Karpas-422 (cell line): ENCODE results near the gene SYT9. TPM values are rescaled to one million over a fixed set of nuclear protein-coding genes. Genes with fewer than 3 reads are reported as not detected.

Experiments
- DNase-seq: peaks from one replicate; pipeline ENCODE4 v3.0.0-alpha.2; 2015
- H2AFZ ChIP-seq: fragments of 200-600 bp; sonication (generic); 2 replicates; pipeline ENCODE4 v1.6.1; 2014; ENCODE audit warnings: antibody characterized with exemption, low read length, mixed read lengths
- H3K27ac ChIP-seq: fragments of 200-600 bp; sonication (generic); 2 replicates; pipeline ENCODE4 v1.5.1; 2014; ENCODE audit warnings: mild to moderate bottlenecking, low read length, moderate library complexity
- H3K27me3 ChIP-seq: fragments of 200-600 bp; sonication (generic); 2 replicates; pipeline ENCODE4 v1.6.1; 2014; ENCODE audit warnings: low read length, mixed read lengths
- H3K36me3 ChIP-seq: fragments of 200-600 bp; sonication (generic); 2 replicates; pipeline ENCODE4 v1.6.1; 2014; ENCODE audit warnings: low read length, mixed read lengths; ENCODE audit not compliant: insufficient read depth
- H3K4me1 ChIP-seq: fragments of 200-600 bp; sonication (generic); 2 replicates; pipeline ENCODE4 v1.6.1; 2014; ENCODE audit warnings: mild to moderate bottlenecking, low read length, mixed read lengths
- H3K4me2 ChIP-seq: fragments of 200-600 bp; sonication (generic); 2 replicates; pipeline ENCODE4 v1.6.1; 2014; ENCODE audit warnings: low read length, low read depth, mild to moderate bottlenecking; ENCODE audit not compliant: poor library complexity, severe bottlenecking
- H3K4me3 ChIP-seq: fragments of 200-600 bp; sonication (generic); 2 replicates; pipeline ENCODE4 v1.5.1; 2014; ENCODE audit warnings: mild to moderate bottlenecking, antibody characterized with exemption, low read length, mixed read lengths
- H3K79me2 ChIP-seq: fragments of 200-600 bp; sonication (generic); 2 replicates; pipeline ENCODE4 v1.6.1; 2014; ENCODE audit warnings: mild to moderate bottlenecking, low read length, mixed read lengths
- H3K9ac ChIP-seq: fragments of 200-600 bp; sonication (generic); 2 replicates; pipeline ENCODE4 v1.6.0; 2014; ENCODE audit warnings: low read length
- H3K9me2 ChIP-seq: fragments of 200-600 bp; sonication (generic), shearing (Covaris generic); replicated peaks from 2 replicates; pipeline ENCODE4 v1.6.0; 2014; ENCODE audit warnings: mild to moderate bottlenecking, low read length, moderate library complexity; ENCODE audit not compliant: insufficient read depth
- H3K9me3 ChIP-seq: fragments of 300-700, 200-600 bp; sonication (generic); 2 replicates; pipeline ENCODE4 v1.6.1; 2014; ENCODE audit warnings: low read length, mixed read lengths
- H4K20me1 ChIP-seq: fragments of 200-600 bp; sonication (generic); 2 replicates; pipeline ENCODE4 v1.6.1; 2014; ENCODE audit warnings: mild to moderate bottlenecking, antibody characterized with exemption, low read length, low read depth; ENCODE audit not compliant: insufficient read depth
- total RNA-seq: library from RNA; depleted of rRNA; stranded (reverse); fragments of >200 nt; shearing (Covaris generic); gene quantifications from 2 replicates; pipeline ENCODE4 v1.2.3, GENCODE V29; 2014; ENCODE audit warnings: low replicate concordance

SYT9 gene
- total RNA-seq, 1 experiment from 2014 or later: not detected

GRCh38 chr11:7499081-7499480 lies 247.4 kb downstream of the SYT9 start:
- Histone ChIP-seq H3K4me2 (no peak overlapping the region), H4K20me1 (no peaks in the 10 kb centered on the region), H3K27me3 (no peaks in the 10 kb centered on the region), H3K27ac (no peak overlapping the region), H3K9me3 (no peaks in the 10 kb centered on the region), H3K4me3 (no peak overlapping the region), H3K36me3 (no peaks in the 10 kb centered on the region), H3K9ac (no peak overlapping the region), H3K79me2 (no peaks in the 10 kb centered on the region), H2AFZ (no peak overlapping the region), H3K9me2 (no peaks in the 10 kb centered on the region), H3K4me1 (peaks cover 46% of the 10 kb centered on the region)
- no peak for DNase-seq

GRCh38 chr11:7500251-7500650 lies 248.5 kb downstream of the SYT9 start:
- H3K27ac ChIP-seq: no peak overlapping the region
- no peaks in the 10 kb centered on the region for H3K9me3 ChIP-seq
- peaks cover 42% of the 10 kb centered on the region for H3K4me1 ChIP-seq
- H3K4me2 ChIP-seq: no peak overlapping the region
- H4K20me1 ChIP-seq: no peaks in the 10 kb centered on the region
- no peak overlapping the region for H3K4me3 ChIP-seq
- no peaks in the 10 kb centered on the region for H3K27me3 ChIP-seq
- no peak overlapping the region for H3K9ac ChIP-seq
- H3K9me2 ChIP-seq: no peaks in the 10 kb centered on the region
- no peak overlapping the region for H2AFZ ChIP-seq
- H3K79me2 ChIP-seq: no peaks in the 10 kb centered on the region
- H3K36me3 ChIP-seq: no peaks in the 10 kb centered on the region
- no peak for DNase-seq

- Histone ChIP-seq H3K36me3 (no peaks in the 10 kb centered on the region), H3K4me3 (no peak overlapping the region), H4K20me1 (no peaks in the 10 kb centered on the region), H3K9ac (no peak overlapping the region), H3K27ac (no peak overlapping the region), H2AFZ (no peak overlapping the region), H3K4me1 (peaks cover 32% of the 10 kb centered on the region), H3K9me2 (no peaks in the 10 kb centered on the region), H3K27me3 (no peaks in the 10 kb centered on the region), H3K9me3 (no peaks in the 10 kb centered on the region), H3K4me2 (no peak overlapping the region), H3K79me2 (no peaks in the 10 kb centered on the region)
- DNase-seq: no peak
These were observed 249.5 kb downstream of the SYT9 start for GRCh38 chr11:7501251-7501650.

- Histone ChIP-seq H3K4me3 (no peak overlapping the region), H3K4me2 (no peak overlapping the region), H3K27me3 (no peaks in the 10 kb centered on the region), H4K20me1 (no peaks in the 10 kb centered on the region), H3K9me2 (no peaks in the 10 kb centered on the region), H2AFZ (no peak overlapping the region), H3K4me1 (peaks cover 26% of the 10 kb centered on the region), H3K9me3 (no peaks in the 10 kb centered on the region), H3K27ac (no peak overlapping the region), H3K79me2 (no peaks in the 10 kb centered on the region), H3K36me3 (no peaks in the 10 kb centered on the region), H3K9ac (no peak overlapping the region)
- no peak for DNase-seq
These were observed 250.2 kb downstream of the SYT9 start for GRCh38 chr11:7501894-7502293.

GRCh38 chr11:7506243-7506642 lies 254.5 kb downstream of the SYT9 start:
- H4K20me1 ChIP-seq: no peaks in the 10 kb centered on the region
- no peak overlapping the region for H3K9ac ChIP-seq
- H3K4me1 ChIP-seq: no peaks in the 10 kb centered on the region; the same call in 1 of the 2 replicates
- H3K27me3 ChIP-seq: no peaks in the 10 kb centered on the region
- no peaks in the 10 kb centered on the region for H3K79me2 ChIP-seq
- no peaks in the 10 kb centered on the region for H3K36me3 ChIP-seq
- no peak overlapping the region for H3K27ac ChIP-seq
- no peaks in the 10 kb centered on the region for H3K9me2 ChIP-seq
- no peak overlapping the region for H3K4me3 ChIP-seq
- DNase-seq: no peak
- H3K4me2 ChIP-seq: no peak overlapping the region
- no peak overlapping the region for H2AFZ ChIP-seq
- no peaks in the 10 kb centered on the region for H3K9me3 ChIP-seq

GRCh38 chr11:7508087-7508486 lies 256.4 kb downstream of the SYT9 start:
- no peaks in the 10 kb centered on the region for H4K20me1 ChIP-seq
- no peak overlapping the region for H3K9ac ChIP-seq
- peaks cover 18% of the 10 kb centered on the region for H3K4me1 ChIP-seq
- no peaks in the 10 kb centered on the region for H3K27me3 ChIP-seq
- no peak overlapping the region for H3K4me3 ChIP-seq
- DNase-seq: no peak
- H3K4me2 ChIP-seq: no peak overlapping the region
- H3K27ac ChIP-seq: no peak overlapping the region
- H2AFZ ChIP-seq: no peak overlapping the region
- H3K79me2 ChIP-seq: no peaks in the 10 kb centered on the region
- H3K9me2 ChIP-seq: no peaks in the 10 kb centered on the region
- no peaks in the 10 kb centered on the region for H3K36me3 ChIP-seq
- no peaks in the 10 kb centered on the region for H3K9me3 ChIP-seq

- no peak overlapping the region for H3K27ac ChIP-seq
- no peak overlapping the region for H3K4me2 ChIP-seq
- H4K20me1 ChIP-seq: no peaks in the 10 kb centered on the region
- no peak overlapping the region for H3K4me3 ChIP-seq
- H3K36me3 ChIP-seq: no peaks in the 10 kb centered on the region
- no peaks in the 10 kb centered on the region for H3K79me2 ChIP-seq
- H3K9me2 ChIP-seq: no peaks in the 10 kb centered on the region
- no peak for DNase-seq
- H2AFZ ChIP-seq: no peak overlapping the region
- H3K4me1 ChIP-seq: peaks cover 30% of the 10 kb centered on the region
- no peaks in the 10 kb centered on the region for H3K27me3 ChIP-seq
- no peaks in the 10 kb centered on the region for H3K9me3 ChIP-seq
- H3K9ac ChIP-seq: no peak overlapping the region
These were observed 258.3 kb downstream of the SYT9 start for GRCh38 chr11:7509966-7510365.

- DNase-seq: no peak
- Histone ChIP-seq H3K27ac (no peak overlapping the region), H4K20me1 (no peaks in the 10 kb centered on the region), H3K4me2 (no peak overlapping the region), H3K9me2 (no peaks in the 10 kb centered on the region), H3K4me1 (peaks cover 33% of the 10 kb centered on the region), H2AFZ (no peak overlapping the region), H3K9me3 (no peaks in the 10 kb centered on the region), H3K36me3 (no peaks in the 10 kb centered on the region), H3K79me2 (no peaks in the 10 kb centered on the region), H3K4me3 (no peak overlapping the region), H3K27me3 (no peaks in the 10 kb centered on the region), H3K9ac (no peak overlapping the region)
These were observed 259.7 kb downstream of the SYT9 start for GRCh38 chr11:7511401-7511800.
